Erythroblast (primary cell): ENCODE data around the gene TAOK3.
A peak's percentile ranks its signal among the peaks of the same experiment; 100 is the strongest.
"Not testable (repeated sequence)": the region's sequence is repeated elsewhere in the genome, so short reads cannot be mapped to it uniquely, and the experiment has no call there.

Source experiments
- DNase-seq, 2 experiments: peaks; one replicate each; lab custom pipeline; 2025; lab: John Stamatoyannopoulos, UW
- GATA1 ChIP-seq: IDR thresholded peaks from 2 replicates; pipeline ENCODE4 v1.6.1; 2011; ENCODE audit warnings: low read depth, mild to moderate bottlenecking, control low read depth, low read length, moderate library complexity
- POLR2A ChIP-seq: IDR thresholded peaks from 2 replicates; pipeline ENCODE4 v1.6.1; 2011; ENCODE audit warnings: mild to moderate bottlenecking, low read length

The TAOK3 gene

DNA sequence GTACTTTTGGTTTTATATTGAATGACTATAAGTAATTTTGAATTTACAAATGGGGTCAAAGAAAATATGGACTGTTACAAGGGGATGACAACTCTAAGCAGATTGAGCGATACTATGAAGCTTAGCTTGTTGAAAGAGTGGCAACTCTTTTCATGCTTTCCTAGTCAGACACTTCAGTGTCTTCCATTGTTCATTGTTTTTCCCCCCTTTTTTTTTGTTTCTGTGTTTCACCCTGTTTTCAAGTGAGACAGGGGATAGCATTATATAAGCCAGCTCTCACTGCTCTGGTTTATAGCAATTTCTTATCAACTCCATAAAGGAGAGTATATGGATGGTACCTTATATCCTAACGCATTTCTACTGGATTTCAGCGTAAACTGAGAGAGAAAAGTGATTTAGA is 212.2 kb downstream of the TAOK3 start:
- TF ChIP-seq POLR2A (no peak), GATA1 (no peak)
- DNase-seq, result no peak

DNA sequence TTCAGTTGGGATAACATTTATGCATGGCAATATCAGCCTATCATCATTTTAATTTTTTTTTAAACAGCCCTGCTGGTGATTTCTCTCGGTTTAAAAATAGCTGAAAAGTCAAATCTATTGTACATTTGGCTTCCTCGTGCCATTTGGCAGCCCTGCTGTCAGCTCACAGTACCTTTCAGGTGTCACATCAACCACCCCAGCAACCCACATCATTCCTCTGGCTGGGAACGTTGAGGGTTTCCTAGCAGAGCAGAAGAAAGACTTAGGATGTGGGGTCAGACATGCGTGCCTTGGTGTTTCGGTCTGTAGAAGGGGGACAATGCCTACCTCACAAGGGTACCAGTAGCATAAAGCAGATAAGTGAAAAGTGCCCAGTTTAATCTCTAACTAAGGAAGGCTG is 221.0 kb downstream of the TAOK3 start:
- no peak for TF ChIP-seq POLR2A
- no peak for TF ChIP-seq GATA1
- DNase-seq, result no peak

DNA sequence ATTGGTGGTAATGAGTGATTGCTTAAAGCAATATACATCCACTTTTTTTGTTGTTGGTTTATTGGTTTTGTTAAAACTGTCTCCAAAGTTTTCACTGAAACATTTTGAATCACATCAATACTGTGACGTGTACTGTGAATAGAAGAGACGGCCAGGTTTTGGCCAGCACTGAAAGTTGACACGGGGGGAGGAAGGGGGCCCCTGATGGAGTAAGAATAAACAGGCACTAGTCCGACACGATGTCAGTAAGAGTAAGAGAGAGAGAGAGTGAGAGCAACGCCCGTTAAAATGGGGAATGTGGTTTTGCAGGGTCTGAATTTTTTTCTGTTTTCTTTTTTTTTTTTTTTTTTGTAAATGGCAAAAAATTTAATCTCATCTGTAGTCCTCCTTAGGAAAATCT is 222.1 kb downstream of the TAOK3 start:
- DNase-seq, result no peak
- TF ChIP-seq POLR2A (no peak), GATA1 (no peak)

DNA sequence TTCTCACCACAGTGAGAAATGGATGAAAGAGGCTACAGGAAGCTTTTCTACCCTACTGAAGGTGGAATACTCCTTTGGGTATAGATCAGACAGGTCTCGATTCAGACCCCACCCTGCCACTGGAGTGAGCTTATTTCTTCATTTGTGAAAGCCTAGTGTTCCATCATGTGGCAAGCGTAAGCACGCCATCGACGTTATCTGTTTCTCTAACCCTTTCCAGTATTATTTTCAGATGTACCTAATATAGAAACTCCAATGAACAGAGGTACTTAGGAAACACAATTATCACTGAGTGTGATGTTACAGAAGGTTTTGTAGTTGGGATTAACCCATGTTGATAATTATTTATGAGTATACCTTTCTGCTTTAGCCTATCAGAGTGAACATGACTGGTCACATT is 224.4 kb downstream of the TAOK3 start:
- no peak for TF ChIP-seq POLR2A
- no peak for TF ChIP-seq GATA1

DNA sequence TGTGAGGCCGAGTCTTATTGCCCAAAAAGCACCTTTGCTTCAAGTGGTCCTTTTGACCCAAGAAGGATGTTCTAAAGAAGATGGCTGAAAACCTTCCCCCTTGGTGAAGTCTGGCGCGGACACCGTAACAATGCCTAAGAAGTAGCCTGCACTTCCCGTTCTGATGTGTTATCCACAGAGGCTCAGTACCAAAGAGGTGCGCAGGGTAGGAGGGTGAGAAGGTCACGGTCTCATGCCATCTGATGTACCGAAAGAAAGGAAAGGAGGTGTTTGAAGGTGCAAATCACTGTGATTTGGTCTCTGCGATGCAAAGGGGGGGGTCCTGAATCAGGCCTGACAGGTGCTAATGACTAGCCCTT is 226.9 kb downstream of the TAOK3 start:
- no peak for DNase-seq
- TF ChIP-seq POLR2A, result no peak
- no peak for TF ChIP-seq GATA1

More for the DNA sequence above, 224.4 kb downstream of the TAOK3 start:
- DNase-seq, result no peak

DNA sequence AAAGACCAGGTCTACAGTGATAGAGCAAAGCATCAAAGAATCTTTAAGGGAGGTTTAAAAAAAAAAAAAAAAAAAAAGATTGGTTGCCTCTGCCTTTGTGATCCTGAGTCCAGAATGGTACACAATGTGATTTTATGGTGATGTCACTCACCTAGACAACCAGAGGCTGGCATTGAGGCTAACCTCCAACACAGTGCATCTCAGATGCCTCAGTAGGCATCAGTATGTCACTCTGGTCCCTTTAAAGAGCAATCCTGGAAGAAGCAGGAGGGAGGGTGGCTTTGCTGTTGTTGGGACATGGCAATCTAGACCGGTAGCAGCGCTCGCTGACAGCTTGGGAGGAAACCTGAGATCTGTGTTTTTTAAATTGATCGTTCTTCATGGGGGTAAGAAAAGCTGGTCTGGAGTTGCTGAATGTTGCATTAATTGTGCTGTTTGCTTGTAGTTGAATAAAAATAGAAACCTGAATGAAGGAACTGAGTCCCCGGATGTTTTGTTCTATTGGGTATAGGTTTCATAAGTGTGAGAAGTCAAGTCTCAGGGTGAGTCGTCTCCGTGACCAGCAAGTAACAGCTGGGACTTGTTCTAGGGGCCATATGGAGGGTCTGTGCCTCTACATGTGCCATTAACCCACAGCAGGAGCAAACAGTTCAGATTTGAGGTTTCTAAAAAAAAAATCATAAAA is 227.5 kb downstream of the TAOK3 start:
- TF ChIP-seq GATA1 (no peak), POLR2A (no peak)
- DNase-seq, result no peak

DNA sequence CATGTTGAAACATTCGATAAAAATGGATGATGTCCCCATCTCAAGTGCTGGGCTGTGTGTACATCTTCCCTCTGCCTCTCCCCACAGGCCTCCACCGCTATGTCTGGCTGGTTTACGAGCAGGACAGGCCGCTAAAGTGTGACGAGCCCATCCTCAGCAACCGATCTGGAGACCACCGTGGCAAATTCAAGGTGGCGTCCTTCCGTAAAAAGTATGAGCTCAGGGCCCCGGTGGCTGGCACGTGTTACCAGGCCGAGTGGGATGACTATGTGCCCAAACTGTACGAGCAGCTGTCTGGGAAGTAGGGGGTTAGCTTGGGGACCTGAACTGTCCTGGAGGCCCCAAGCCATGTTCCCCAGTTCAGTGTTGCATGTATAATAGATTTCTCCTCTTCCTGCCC is 228.2 kb downstream of the TAOK3 start:
- TF ChIP-seq POLR2A (no peak), GATA1 (no peak)
- DNase-seq, result no peak

DNA sequence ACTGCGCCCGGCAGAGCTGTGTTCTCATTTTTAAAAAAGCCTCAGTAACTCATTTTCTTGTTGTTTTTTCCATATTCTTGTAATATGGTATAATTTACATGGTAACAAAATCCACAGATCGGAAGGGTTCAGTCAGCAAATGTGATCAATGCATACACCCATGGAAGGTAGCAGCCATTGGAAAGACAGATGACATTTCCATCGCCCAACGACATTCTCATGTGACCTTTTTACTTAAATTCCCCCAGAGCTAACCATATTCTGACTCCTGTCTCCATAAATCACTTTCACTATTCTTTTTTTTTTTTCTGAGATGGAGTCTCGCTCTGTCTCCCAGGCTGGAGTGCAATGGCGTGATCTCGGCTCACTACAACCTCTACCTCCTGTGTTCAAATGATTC is 231.9 kb downstream of the TAOK3 start:
- TF ChIP-seq POLR2A, result no peak
- TF ChIP-seq GATA1, result no peak
- no peak for DNase-seq

DNA sequence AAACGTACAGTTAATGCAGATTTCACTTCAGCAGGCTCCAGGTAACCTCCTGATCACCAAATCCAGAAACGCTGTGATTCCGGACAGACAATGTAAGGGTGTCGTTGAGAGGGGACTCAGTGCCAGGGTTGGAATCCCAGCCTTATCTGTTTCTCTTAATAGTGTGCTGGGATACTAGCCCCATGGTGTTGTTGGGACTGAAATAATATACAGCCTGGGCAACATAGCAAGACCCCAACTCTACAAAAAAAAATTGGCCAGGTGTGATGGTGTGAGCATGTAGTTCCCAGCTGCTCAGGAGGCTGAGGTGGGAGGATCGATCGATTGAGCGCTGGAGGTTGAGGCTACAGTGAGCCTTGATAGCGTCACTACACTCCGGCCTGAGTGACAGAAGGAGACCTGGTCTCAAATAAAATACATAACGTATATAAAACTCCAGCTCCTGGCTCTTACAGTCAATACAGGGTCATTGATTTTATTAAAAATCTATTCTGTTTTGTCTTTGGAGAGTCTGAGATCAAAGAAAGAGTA is 235.5 kb downstream of the TAOK3 start:
- TF ChIP-seq POLR2A (no peak), GATA1 (no peak)
- DNase-seq, result no peak

DNA sequence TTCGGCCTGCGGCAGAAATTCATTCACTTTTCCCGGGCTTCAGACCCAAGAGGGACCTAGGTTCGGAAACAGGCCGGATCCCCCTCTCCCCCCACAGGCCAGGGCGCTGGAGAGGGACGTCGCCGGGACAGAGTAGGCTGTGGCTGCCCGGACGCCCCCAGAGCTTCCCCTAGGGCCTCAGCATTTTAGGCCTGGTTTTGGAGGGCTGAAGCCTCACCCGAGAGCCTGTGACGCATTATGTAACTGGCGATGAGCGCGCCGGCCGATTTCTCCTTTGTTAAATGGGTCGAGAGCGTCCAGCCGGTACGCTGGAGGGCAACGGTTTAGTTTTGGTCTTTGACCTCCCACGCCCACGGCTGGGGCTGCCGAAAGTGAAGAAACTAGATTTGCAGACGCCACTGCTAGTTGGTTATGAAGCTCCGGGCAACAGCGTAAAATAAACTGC is 236.1 kb downstream of the TAOK3 start:
- TF ChIP-seq POLR2A (no peak), GATA1 (no peak)

DNA sequence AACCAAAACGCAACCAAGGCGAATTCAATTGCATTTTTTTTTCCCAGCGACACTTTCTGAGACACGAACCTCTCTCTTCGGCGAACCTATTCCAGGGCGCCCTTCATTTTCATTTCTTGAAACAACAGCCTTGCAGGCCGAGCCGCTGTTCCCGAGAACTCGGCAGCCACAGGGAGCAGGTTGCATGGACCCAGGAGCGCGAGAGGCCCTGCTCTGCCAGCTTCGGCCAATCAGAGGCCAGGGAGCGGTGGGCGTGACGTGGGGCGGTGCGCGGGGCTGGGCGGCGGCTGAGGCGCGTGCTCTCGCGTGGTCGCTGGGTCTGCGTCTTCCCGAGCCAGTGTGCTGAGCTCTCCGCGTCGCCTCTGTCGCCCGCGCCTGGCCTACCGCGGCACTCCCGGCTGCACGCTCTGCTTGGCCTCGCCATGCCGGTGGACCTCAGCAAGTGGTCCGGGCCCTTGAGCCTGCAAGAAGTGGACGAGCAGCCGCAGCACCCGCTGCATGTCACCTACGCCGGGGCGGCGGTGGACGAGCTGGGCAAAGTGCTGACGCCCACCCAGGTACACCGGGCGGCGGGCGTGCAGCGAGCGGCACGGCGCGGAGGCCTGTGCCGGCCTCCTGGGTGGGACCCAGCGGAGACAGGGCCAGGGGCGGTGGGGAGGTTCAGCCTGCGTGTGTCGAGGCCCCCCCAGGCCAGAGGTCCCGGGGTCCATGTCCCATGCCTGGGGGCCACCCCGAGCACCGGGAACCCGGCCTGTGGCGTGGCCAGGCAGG is 236.7 kb downstream of the TAOK3 start, which contains the start of gene PEBP1:
Gene PEBP1 (plus strand): TSS at position 337 of the 771 bp plus-strand sequence. CDS start 86 bp downstream, at position 423.
- peak; percentile 78 for TF ChIP-seq POLR2A
- no peak for TF ChIP-seq GATA1
- DNase-seq, result peak; percentile 92

More for the DNA sequence above, 236.1 kb downstream of the TAOK3 start:
- peak; percentile 44 to 58 for DNase-seq

DNA sequence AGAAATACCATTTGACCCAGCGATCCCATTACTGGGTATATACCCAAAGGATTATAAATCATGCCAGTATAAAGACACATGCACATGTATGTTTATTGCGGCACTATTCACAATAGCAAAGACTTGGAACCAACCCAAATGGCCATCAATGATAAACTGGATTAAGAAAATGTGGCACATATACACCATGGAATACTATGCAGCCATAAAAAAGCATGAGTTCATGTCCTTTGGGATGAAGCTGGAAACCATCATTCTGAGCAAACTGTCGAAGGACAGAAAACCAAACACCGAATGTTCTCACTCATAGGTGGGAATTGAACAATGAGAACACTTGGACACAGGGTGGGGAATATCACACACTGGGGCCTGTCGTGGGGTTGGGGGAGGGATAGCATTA is 243.3 kb downstream of the TAOK3 start:
- not testable (repeated sequence) for DNase-seq

DNA sequence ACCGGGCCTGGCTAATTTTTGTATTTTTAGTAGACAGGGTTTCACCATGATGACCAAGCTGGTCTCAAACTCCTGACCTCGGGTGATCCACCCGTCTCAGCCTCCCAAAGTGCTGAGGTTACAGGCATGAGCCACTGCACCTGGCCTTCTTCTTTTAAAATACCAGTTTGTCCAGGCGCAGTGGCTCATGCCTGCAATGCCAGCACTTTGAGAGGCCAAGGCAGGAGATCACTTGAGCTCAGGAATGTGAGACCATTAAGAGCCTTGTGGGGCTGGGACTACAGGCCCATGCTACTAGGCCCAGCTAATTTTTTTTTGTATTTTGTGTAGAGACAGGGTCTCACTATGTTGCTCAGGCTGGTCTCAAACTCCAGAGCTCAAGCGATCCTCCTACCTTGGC is 244.8 kb downstream of the TAOK3 start:
- no peak for DNase-seq
- TF ChIP-seq GATA1, result no peak
- TF ChIP-seq POLR2A, result no peak

DNA sequence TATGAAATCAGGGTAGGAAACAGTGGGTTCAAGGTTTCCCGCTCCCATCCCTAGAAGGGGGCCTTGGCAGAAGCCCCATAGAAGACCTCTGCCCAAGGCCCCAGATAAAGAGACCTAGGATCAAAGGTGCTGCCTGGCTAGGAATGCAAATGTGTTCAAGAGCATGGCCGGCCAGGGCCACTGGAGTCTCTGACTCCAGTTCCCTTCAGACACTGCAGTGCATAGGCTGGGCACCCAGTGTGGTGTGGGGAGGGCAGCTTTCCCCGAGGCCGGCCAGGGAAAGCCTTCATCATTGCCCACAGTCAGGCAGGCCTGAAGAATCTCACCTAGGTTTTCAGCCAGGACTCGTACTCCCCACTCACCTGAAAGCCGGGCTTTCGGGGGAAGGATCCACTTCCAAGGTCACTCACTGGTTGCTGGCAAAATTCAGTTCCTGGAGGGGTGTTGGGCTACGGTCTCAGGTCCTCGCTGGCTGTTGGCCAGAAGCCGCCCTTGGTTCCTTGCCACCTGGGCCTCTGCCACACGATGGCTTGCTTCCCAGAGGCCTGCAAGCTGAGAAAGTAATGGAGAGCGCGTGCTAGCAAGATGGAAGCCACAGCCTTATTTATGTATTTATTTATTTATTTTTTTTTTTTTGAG is 246.5 kb downstream of the TAOK3 start:
- no peak for DNase-seq
- no peak for TF ChIP-seq POLR2A
- TF ChIP-seq GATA1, result no peak

DNA sequence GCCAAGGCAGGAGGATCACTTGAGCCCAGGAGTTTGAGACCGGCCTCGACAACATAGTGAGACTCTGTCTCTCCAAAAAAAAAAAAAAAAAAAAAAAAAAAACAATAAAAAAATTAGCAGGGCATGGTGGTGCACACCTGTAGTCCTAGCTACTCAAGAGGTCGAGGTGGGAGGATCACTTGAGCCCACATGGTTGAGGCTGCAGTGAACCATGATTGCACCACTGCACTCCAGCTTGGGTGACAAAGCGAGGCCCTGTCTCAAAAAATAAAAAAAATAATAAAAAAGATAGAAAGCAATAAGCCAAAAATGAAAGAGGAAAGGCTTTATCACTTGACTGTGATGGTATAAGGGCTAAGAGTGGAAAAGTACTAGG is 247.0 kb downstream of the TAOK3 start:
- no peak for DNase-seq
- TF ChIP-seq GATA1, result no peak
- TF ChIP-seq POLR2A, result no peak
